WTC11 (cell line): Measurements from ENCODE around the gene KIRREL3. TPM values are rescaled to one million over a fixed set of nuclear protein-coding genes. Genes with fewer than 3 reads are reported as not detected.

Experiments
- ATAC-seq: fragments of 200-7000 bp; cut with Tn5 transposase; 2 replicates; pipeline ENCODE4 v1.10.0; 2021; ENCODE audit warnings: mild to moderate bottlenecking, moderate library complexity
- CTCF ChIA-PET: fragments of 300-600 bp; sonication (Branson Sonifier 250); formaldehyde crosslinking; loops from one replicate; lab custom pipeline; 2021; ENCODE audit warnings: antibody characterized with exemption; lab: Charles Lee
- POLR2A ChIA-PET: fragments of 350-600 bp; sonication (Branson Sonifier 250); formaldehyde crosslinking; loops from one replicate; lab custom pipeline; 2021; ENCODE audit warnings: antibody characterized with exemption; lab: Charles Lee
- DNase-seq: peaks from one replicate; pipeline ENCODE4 v3.0.0; 2021; ENCODE audit warnings: low spot score
- H3K27ac Mint-ChIP-seq: 2 replicates; pipeline ENCODE4 v1.8.0; 2021; ENCODE audit warnings: mixed read lengths
- H3K27me3 Mint-ChIP-seq: 2 replicates; pipeline ENCODE4 v1.8.0; 2021; ENCODE audit warnings: low read depth, mild to moderate bottlenecking, moderate library complexity, mixed read lengths
- H3K36me3 Mint-ChIP-seq: 2 replicates; pipeline ENCODE4 v1.8.0; 2021; ENCODE audit warnings: mixed read lengths
- H3K4me1 Mint-ChIP-seq: 2 replicates; pipeline ENCODE4 v1.8.0; 2022; ENCODE audit warnings: mixed read lengths
- H3K4me3 Mint-ChIP-seq: 2 replicates; pipeline ENCODE4 v1.8.0; 2021; ENCODE audit warnings: mild to moderate bottlenecking, moderate library complexity, mixed read lengths
- H3K9me3 Mint-ChIP-seq: 2 replicates; pipeline ENCODE4 v1.8.0; 2021; ENCODE audit warnings: mixed read lengths
- ATF1 ChIP-seq: sonication (generic); formaldehyde crosslinking; IDR thresholded peaks from 2 replicates; pipeline ENCODE4 v1.8.1; 2023; ENCODE audit warnings: mild to moderate bottlenecking, moderate library complexity, missing genetic modification reagents
- ATF3 ChIP-seq: sonication (generic); formaldehyde crosslinking; conservative IDR thresholded peaks from 2 replicates; pipeline ENCODE4 v1.8.1; 2022; ENCODE audit warnings: mild to moderate bottlenecking, missing genetic modification reagents
- ATF6 ChIP-seq: sonication (generic); formaldehyde crosslinking; IDR thresholded peaks from 2 replicates; pipeline ENCODE4 v1.8.1; 2023; ENCODE audit warnings: mild to moderate bottlenecking, missing genetic modification reagents
- ETV6 ChIP-seq: sonication (generic); formaldehyde crosslinking; IDR thresholded peaks from 2 replicates; pipeline ENCODE4 v1.8.1; 2022; ENCODE audit warnings: mild to moderate bottlenecking, missing genetic modification reagents
- FOXP1 ChIP-seq: sonication (generic); formaldehyde crosslinking; IDR thresholded peaks from 2 replicates; pipeline ENCODE4 v1.8.0; 2022; ENCODE audit warnings: missing genetic modification reagents, mild to moderate bottlenecking, moderate library complexity, borderline replicate concordance
- IRF1 ChIP-seq: sonication (generic); formaldehyde crosslinking; IDR thresholded peaks from 2 replicates; pipeline ENCODE4 v1.8.0; 2023; ENCODE audit warnings: missing genetic modification reagents
- IRF2 ChIP-seq: sonication (generic); formaldehyde crosslinking; IDR thresholded peaks from 2 replicates; pipeline ENCODE4 v1.8.0; 2022; ENCODE audit warnings: low read depth, missing genetic modification reagents, borderline replicate concordance
- MXD4 ChIP-seq: fragments of 250-450 bp; sonication (Bioruptor Pico); IDR thresholded peaks from 2 replicates; pipeline ENCODE4 v1.8.0; 2021; ENCODE audit warnings: mild to moderate bottlenecking, moderate library complexity, borderline replicate concordance
- NFATC4 ChIP-seq: fragments of 250-450 bp; sonication (Bioruptor Pico); IDR thresholded peaks from 2 replicates; pipeline ENCODE4 v1.9.0; 2021; ENCODE audit warnings: mild to moderate bottlenecking
- NFYB ChIP-seq: sonication (generic); formaldehyde crosslinking; conservative IDR thresholded peaks from 2 replicates; pipeline ENCODE4 v1.8.0; 2022; ENCODE audit warnings: low read depth, missing genetic modification reagents
- NR3C1 ChIP-seq: sonication (generic); formaldehyde crosslinking; conservative IDR thresholded peaks from 2 replicates; pipeline ENCODE4 v1.8.1; 2023; ENCODE audit warnings: low read depth, mild to moderate bottlenecking, missing genetic modification reagents
- OVOL2 ChIP-seq: fragments of 250-450 bp; sonication (Bioruptor Pico); IDR thresholded peaks from 2 replicates; pipeline ENCODE4 v1.9.0; 2021; ENCODE audit warnings: mild to moderate bottlenecking, borderline replicate concordance
- RELA ChIP-seq: sonication (generic); formaldehyde crosslinking; IDR thresholded peaks from 2 replicates; pipeline ENCODE4 v1.8.1; 2022; ENCODE audit warnings: missing genetic modification reagents, mild to moderate bottlenecking, borderline replicate concordance
- SMAD4 ChIP-seq: sonication (generic); formaldehyde crosslinking; IDR thresholded peaks from 2 replicates; pipeline ENCODE4 v1.8.0; 2022; ENCODE audit warnings: mild to moderate bottlenecking, missing genetic modification reagents
- TEAD1 ChIP-seq: sonication (generic); formaldehyde crosslinking; IDR thresholded peaks from 2 replicates; pipeline ENCODE4 v1.8.0; 2022; ENCODE audit warnings: mild to moderate bottlenecking, missing genetic modification reagents
- TEAD4 ChIP-seq: sonication (generic); formaldehyde crosslinking; IDR thresholded peaks from 2 replicates; pipeline ENCODE4 v1.8.0; 2022; ENCODE audit warnings: mild to moderate bottlenecking, missing genetic modification reagents
- USF1 ChIP-seq: sonication (generic); formaldehyde crosslinking; IDR thresholded peaks from 2 replicates; pipeline ENCODE4 v1.8.0; 2022; ENCODE audit warnings: mild to moderate bottlenecking, missing genetic modification reagents
- ZNF121 ChIP-seq: sonication (generic); formaldehyde crosslinking; IDR thresholded peaks from 2 replicates; pipeline ENCODE4 v1.8.0; 2023; ENCODE audit warnings: missing genetic modification reagents
- ZNF219 ChIP-seq: sonication (generic); formaldehyde crosslinking; IDR thresholded peaks from 2 replicates; pipeline ENCODE4 v1.8.0; 2023; ENCODE audit warnings: missing genetic modification reagents, mild to moderate bottlenecking, borderline replicate concordance
- ZNF263 ChIP-seq: sonication (generic); formaldehyde crosslinking; IDR thresholded peaks from 2 replicates; pipeline ENCODE4 v1.8.1; 2022; ENCODE audit warnings: low read depth, mild to moderate bottlenecking, moderate library complexity, missing genetic modification reagents
- ZNF512 ChIP-seq: sonication (generic); formaldehyde crosslinking; IDR thresholded peaks from 2 replicates; pipeline ENCODE4 v1.8.1; 2022; ENCODE audit warnings: missing genetic modification reagents, borderline replicate concordance
- total RNA-seq: library from RNA; stranded (reverse); gene quantifications from 3 replicates; pipeline ENCODE4 v1.2.3, GENCODE V29; 2021
- TF ChIP-seq, protein P1 (sequence below): sonication (generic); formaldehyde crosslinking; IDR thresholded peaks from 2 replicates; pipeline ENCODE4 v1.8.0; 2023; ENCODE audit warnings: missing genetic modification reagents, mild to moderate bottlenecking, borderline replicate concordance

The KIRREL3 gene
- total RNA-seq, 1 experiment from 2014 or later: 0.59 TPM

GRCh38 chr11:126997196-126997595 is 3.4 kb downstream of the KIRREL3 start (continued):
- TF ChIP-seq FOXP1 (CRISPR knock-in tag) (no peak), TEAD4 (CRISPR knock-in tag) (no peak)

GRCh38 chr11:126996036-126996804 is 4.3 kb downstream of the KIRREL3 start:
- H3K27ac Mint-ChIP-seq: no peak overlapping the region
- peaks cover 11% of the 10 kb centered on the region for H3K27me3 Mint-ChIP-seq
- no peaks in the 10 kb centered on the region for H3K36me3 Mint-ChIP-seq
- ATAC-seq: no peak
- DNase-seq: no peak
- H3K4me3 Mint-ChIP-seq: no peak overlapping the region
- ChIA-PET CTCF (no interaction called here), POLR2A (no interaction called here)
- peaks cover 4% of the 10 kb centered on the region for H3K4me1 Mint-ChIP-seq
- H3K9me3 Mint-ChIP-seq: no peaks in the 10 kb centered on the region
- no peak for TF ChIP-seq ZNF121
- no peak for TF ChIP-seq NR3C1 (CRISPR knock-in tag)
- TF ChIP-seq NFATC4 (CRISPR knock-in tag): no peak
- TF ChIP-seq IRF1 (CRISPR knock-in tag): no peak
- TF ChIP-seq ETV6 (CRISPR knock-in tag): no peak
- TF ChIP-seq OVOL2 (CRISPR knock-in tag): no peak
- no peak for TF ChIP-seq IRF2 (CRISPR knock-in tag)
- no peak for TF ChIP-seq ZNF512 (CRISPR knock-in tag)
- TF ChIP-seq RELA (CRISPR knock-in tag): no peak
- no peak for TF ChIP-seq TEAD1
- no peak for TF ChIP-seq ATF6 (CRISPR knock-in tag)
- TF ChIP-seq USF1 (CRISPR knock-in tag): no peak

- ChIA-PET POLR2A (no interaction called here), CTCF (no interaction called here)
- Mint-ChIP-seq H3K27ac (no peak overlapping the region), H3K4me3 (no peak overlapping the region), H3K9me3 (no peaks in the 10 kb centered on the region), H3K36me3 (no peaks in the 10 kb centered on the region), H3K27me3 (peaks cover 11% of the 10 kb centered on the region), H3K4me1 (peaks cover 9% of the 10 kb centered on the region; the same call in 1 of the 2 replicates)
- ATAC-seq (no peak), DNase-seq (no peak)
- TF ChIP-seq, protein P1, sequence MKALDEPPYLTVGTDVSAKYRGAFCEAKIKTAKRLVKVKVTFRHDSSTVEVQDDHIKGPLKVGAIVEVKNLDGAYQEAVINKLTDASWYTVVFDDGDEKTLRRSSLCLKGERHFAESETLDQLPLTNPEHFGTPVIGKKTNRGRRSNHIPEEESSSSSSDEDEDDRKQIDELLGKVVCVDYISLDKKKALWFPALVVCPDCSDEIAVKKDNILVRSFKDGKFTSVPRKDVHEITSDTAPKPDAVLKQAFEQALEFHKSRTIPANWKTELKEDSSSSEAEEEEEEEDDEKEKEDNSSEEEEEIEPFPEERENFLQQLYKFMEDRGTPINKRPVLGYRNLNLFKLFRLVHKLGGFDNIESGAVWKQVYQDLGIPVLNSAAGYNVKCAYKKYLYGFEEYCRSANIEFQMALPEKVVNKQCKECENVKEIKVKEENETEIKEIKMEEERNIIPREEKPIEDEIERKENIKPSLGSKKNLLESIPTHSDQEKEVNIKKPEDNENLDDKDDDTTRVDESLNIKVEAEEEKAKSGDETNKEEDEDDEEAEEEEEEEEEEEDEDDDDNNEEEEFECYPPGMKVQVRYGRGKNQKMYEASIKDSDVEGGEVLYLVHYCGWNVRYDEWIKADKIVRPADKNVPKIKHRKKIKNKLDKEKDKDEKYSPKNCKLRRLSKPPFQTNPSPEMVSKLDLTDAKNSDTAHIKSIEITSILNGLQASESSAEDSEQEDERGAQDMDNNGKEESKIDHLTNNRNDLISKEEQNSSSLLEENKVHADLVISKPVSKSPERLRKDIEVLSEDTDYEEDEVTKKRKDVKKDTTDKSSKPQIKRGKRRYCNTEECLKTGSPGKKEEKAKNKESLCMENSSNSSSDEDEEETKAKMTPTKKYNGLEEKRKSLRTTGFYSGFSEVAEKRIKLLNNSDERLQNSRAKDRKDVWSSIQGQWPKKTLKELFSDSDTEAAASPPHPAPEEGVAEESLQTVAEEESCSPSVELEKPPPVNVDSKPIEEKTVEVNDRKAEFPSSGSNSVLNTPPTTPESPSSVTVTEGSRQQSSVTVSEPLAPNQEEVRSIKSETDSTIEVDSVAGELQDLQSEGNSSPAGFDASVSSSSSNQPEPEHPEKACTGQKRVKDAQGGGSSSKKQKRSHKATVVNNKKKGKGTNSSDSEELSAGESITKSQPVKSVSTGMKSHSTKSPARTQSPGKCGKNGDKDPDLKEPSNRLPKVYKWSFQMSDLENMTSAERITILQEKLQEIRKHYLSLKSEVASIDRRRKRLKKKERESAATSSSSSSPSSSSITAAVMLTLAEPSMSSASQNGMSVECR (CRISPR knock-in tag): no peak
- TF ChIP-seq ZNF263 (CRISPR knock-in tag) (no peak), ATF3 (CRISPR knock-in tag) (no peak), ATF1 (CRISPR knock-in tag) (no peak), ETV6 (CRISPR knock-in tag) (no peak), SMAD4 (CRISPR knock-in tag) (no peak), ZNF512 (CRISPR knock-in tag) (no peak), NFYB (CRISPR knock-in tag) (no peak), MXD4 (no peak), ZNF219 (CRISPR knock-in tag) (no peak)
These were observed 7.0 kb downstream of the KIRREL3 start for GRCh38 chr11:126993599-126993998.
